ENCODE measurements around the gene SOCS4.

The SOCS4 gene

DNA sequence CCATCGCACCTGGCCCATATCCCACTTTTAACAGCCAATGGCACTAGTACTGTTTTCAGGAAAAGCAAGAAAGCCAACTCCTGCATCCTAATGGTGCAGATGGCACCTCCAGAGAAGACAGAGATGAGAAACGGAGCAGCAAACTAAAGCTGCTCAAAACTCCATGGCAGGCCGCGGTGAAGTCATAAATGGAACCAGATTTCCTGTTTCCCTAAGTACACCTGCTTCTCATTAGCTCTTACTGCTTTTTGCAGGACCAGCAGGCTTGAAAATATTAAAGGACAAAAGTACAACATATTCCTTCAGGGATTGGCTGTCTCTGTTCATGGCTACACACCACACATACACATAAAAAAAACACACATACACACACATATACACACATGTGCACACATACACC is 65.3 kb downstream of the SOCS4 start:
- DNase-seq, result no peak

DNA sequence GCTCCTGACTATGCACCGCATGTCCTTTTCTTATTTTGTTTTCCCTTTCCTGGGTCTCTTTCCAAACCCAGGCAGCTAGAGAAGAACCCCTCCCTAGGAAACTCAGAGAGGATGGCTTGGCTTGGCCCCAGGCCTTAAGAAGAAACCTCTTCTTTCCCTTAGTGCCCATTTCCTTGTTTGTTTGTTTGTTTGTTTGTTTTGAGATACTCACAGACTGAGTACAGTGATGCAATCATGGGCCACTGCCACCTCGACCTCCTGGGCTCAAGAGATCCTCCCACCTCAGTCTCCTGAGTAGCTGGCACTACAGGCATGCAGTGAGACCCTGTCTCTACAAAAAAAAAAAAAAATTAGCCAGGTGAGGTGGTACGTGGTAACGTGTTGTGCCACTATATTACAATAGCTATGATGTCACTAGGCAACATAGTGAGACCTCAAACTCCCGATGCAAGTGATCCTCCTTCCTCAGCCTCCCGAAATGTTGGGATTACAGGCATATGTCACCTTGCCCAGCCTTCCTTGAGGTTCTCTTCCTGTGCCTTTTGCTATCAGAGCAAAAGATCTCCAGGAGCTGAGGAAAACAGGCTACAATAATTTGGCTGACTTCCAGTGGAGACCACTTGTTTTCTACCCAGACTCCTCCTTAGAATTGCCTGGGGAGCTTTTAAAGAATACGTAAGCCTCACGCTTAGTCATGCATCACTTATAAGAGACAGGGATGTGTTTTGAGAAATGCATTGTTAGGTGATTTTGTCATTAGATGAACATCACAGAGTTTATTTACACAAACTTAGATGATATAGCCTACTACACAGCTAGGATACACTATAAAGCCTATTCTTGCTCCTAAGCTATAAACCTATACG is 67.5 kb downstream of the SOCS4 start:
- DNase-seq, result peak; percentile 99

DNA sequence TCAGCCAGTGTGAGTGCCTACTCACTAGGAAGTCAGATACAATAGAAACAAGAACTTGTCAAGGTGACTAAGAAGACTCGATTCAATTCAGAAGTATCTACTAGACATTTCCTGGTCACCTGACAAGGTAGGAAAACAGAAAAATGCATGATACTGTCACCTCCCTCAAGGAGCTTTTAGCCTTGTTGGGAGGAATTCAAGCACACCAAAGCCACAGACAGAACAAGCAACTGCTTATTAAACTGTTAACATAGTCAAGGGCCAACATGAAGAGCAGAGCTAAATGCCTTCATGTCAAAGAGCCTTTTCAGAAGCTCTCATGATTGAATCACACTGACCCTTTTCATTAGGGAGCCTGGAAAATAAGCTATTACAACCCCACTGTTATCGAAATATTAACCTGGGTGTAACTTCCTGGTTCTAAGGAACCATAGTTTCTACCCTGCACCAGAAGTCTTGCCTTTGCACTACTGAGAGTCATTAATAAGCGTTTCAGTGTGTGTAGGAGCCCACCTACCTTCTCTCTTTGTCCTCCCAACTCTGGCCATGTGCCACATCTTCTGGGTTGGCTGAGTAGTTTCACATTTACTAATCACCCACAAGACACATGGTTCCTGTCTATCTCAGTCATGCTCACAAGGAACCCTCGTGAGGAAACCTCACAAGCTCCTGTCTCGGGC is 71.0 kb downstream of the SOCS4 start:
- DNase-seq, result peak; percentile 92

DNA sequence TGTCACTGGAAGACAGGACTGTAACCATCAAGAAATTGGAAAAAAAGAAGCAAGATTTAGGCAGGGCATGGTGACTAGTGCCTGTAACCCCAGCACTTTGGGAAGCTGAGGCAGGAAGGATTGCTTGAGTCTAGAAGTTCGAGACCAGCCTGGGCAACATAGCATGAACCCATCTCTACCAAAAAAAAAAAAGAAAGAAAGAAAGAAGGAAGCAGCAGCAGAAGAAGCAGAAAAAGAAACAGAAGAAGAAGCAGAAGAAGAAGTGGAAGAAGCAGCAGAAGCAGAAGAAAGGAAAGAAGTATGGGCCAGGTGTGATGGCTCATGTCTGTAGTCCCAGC is 71.5 kb downstream of the SOCS4 start:
- DNase-seq, result no peak
